GM18502 (cell line): ENCODE data around the gene ITGA8.
"Not testable (repeated sequence)": the region's sequence is repeated elsewhere in the genome, so short reads cannot be mapped to it uniquely, and the experiment has no call there.

Experiments used
- ATAC-seq: cut with Tn5 transposase; IDR thresholded peaks from one replicate; pipeline ENCODE4 v1.9.1; 2021; ENCODE audit warnings: mild to moderate bottlenecking; ENCODE audit not compliant: unreplicated experiment, poor library complexity

Gene ITGA8

DNA sequence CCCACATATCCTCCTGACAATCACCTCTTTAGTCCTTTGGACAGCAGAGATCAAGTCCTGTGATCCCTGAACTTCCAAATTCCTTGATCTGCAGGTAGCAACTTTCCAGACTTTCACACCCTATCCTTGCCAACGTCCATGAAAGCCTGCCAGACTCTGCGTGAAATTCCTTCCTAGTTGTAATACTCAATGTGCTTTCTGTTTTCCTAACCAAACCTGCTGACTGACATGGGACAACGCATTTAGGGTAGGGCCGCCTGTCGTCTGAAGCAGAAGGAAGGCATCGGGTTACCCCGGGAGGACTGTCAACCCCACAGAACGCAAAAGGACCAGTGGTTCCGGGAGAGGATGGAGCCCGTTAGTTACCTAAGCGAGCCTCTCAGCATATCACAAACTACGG lies 23.9 kb downstream of the ITGA8 start:
- ATAC-seq = no peak

DNA sequence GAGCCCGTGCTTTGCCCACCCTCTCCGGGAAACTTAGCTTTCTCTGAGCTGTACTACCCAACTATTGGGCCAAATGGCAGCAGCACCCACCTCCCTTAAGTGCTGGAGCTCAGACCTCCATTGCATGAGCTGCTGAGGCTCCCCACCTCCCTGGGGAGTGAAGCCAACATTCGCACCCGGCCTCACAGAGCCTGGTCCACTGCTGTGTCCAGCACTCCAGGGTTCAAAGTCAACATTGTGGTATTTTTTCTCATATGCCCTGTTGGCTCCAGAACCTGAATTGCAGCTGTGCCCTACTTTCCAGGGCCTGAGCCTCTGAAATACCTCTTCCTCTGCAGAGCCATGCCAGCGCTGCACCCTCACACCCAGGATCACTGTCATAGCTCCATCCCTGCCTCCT lies 29.7 kb downstream of the ITGA8 start:
- ATAC-seq = no peak

DNA sequence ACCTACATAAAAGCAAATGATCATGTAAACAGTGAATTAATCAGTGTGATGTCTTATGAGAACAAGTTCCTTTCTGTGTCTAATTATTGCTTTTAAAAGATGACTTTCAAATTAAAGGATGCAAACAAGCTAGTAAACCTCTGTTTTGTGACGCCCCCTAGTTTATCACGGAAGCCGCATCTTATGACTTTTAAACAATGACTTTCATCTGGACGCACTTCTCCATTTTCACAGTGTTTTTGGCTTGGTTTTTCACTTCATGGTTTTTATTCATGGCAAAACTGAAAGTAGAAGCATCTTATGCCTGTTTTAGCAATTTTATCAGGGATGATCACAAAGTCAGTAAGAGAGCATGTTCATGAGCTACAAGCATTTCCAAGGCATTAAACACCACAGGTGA lies 35.0 kb downstream of the ITGA8 start:
- no peak for ATAC-seq

DNA sequence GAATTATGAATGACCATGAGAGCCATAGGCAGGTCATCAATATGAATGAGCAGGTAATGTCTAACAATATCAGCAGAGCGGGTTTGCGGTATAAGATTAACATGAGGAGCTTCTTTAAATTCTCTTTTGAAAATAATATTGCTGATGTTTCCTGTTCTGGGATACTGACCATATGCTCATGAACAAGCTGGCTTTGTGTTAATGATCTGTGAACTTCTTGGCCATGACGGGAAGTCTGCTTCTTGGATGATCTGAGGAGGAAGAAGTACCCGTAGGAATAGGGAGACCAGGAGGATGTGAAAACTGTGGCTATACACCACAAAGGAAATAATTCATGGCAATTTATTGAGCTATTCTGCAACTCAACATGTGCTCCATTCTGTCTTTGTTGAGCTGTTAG lies 38.6 kb downstream of the ITGA8 start:
- ATAC-seq = no peak

- ATAC-seq = no peak
Measured at GRCh38 chr10:15678851-15679250, 40.9 kb downstream of the ITGA8 start.

- ATAC-seq = no peak
Measured at GRCh38 chr10:15672469-15672868, 47.3 kb downstream of the ITGA8 start.

DNA sequence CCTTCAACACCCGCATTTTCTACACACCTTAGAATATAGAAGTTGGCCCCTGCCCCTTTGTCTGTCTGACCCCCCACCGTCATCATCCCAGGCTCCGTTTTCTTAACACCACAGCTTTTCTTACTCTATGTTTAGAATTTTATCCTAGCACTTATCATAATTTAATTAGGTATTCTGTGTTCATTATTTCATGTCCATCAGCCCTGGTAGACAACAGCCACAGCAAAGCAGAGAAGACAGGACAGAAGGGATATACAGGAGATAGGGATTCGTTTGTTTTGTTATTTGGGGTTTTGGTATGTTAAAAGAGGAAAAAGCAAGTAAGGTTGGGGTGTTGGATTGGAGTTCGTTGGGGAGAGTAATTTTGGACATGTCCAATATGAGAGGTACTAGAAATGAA lies 48.8 kb downstream of the ITGA8 start:
- ATAC-seq = no peak

GRCh38 chr10:15661574-15661973 lies 58.1 kb downstream of the ITGA8 start:
- no peak for ATAC-seq

- ATAC-seq = no peak
Measured at GRCh38 chr10:15660990-15661389, 58.7 kb downstream of the ITGA8 start.

DNA sequence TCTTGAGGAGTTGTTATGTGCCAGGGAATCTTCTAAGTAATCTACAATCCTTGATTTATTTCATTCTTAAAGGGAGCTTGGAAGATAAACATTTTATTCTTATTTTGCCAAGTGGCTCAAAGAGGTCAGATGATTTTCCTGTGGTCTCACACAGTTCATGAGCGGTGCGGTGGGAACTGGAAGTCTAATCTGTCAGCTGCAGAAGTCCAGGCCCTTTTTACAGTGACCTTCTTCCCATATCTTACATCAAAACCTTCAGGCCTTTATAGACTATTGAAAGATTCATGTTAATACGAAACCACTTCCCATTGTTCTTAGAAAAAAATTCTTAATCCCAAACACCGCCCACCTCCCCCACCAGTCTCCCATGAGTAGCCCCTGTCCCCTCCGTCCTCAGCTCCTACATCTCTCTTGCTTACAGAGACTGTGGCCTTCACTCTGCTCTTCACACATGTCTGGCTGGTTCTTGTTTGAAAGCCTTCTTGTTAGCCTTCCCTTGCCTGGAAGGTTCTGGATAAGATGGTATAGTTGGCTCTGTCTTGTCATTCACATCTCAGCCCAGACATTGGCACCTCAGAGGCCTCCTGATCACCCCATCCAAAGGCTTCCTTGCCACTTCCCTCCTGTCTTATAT lies 61.5 kb downstream of the ITGA8 start:
- ATAC-seq = no peak

- ATAC-seq = no peak
Measured at GRCh38 chr10:15652757-15653156, 67.0 kb downstream of the ITGA8 start.

- ATAC-seq = no peak
Measured at GRCh38 chr10:15652117-15652516, 67.6 kb downstream of the ITGA8 start.

DNA sequence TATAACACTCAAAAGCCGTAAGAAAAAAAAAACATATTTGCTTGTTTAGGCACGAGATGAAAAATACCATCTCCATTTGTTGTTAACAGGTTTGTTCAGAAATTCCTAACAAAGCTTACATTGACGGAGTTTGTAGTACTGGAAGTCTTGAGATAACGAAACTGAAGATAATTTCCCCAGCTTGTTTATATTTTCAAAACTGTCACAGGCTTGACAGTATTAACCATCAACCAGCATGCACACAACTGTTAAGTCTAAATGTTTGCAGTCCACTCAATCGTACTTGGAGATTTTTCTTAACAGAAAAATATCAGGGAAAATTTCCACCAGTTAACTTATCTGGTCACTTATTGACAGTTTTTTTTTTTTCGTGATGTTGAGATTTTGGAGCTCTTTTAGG lies 68.5 kb downstream of the ITGA8 start:
- no peak for ATAC-seq

DNA sequence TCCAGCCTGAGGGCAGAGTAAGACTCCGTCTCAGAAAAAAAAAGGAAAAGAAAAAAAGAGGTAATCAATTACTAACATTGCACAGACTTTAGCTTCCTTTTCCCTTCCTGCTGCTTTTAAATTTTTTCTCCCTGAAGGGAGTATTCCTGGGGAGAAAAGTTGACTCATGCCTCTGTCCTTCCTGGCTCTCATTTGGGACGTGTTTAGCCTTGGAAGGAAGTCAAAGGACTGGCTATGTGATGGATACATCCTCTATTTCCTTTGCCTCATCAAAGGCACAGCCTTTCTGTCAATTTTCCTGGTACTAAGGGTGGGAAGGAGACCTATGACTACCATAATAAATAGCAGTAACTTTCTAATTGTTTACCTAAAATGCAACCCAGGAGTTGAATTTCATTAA lies 77.6 kb downstream of the ITGA8 start:
- no peak for ATAC-seq

DNA sequence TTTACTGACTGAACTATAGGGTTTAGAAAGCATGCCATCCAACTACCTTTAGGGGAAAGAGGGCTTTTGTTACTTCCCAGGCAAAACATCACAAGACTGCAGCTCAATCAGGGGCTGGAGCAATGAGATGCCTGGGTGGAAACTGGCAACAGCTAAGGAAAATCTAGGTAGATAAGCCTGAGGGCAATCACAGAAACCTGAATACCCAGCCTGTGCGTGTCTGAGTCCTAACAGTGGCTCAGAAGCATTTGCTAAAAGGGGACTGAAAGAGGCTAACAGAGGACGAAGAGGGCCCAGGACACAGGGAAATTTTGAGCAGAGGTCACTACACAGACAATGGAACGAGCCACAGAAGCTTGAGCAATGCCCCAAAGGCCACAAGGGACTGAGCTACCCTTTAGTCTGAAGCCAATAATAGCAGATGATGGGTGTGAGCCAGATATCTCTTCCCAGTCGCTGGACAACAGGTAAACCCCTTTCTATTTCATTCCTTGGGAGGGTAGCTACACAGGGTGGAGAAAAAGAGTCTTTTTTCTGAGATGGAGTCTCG lies 79.1 kb downstream of the ITGA8 start:
- no peak for ATAC-seq

GRCh38 chr10:15636446-15636845 lies 83.3 kb downstream of the ITGA8 start:
- no peak for ATAC-seq

- ATAC-seq = no peak
Measured at GRCh38 chr10:15632456-15633091, 87.1 kb downstream of the ITGA8 start.

- not testable (repeated sequence) for ATAC-seq
Measured at GRCh38 chr10:15631205-15631604, 88.5 kb downstream of the ITGA8 start.

GRCh38 chr10:15630353-15630752 lies 89.4 kb downstream of the ITGA8 start:
- no peak for ATAC-seq

DNA sequence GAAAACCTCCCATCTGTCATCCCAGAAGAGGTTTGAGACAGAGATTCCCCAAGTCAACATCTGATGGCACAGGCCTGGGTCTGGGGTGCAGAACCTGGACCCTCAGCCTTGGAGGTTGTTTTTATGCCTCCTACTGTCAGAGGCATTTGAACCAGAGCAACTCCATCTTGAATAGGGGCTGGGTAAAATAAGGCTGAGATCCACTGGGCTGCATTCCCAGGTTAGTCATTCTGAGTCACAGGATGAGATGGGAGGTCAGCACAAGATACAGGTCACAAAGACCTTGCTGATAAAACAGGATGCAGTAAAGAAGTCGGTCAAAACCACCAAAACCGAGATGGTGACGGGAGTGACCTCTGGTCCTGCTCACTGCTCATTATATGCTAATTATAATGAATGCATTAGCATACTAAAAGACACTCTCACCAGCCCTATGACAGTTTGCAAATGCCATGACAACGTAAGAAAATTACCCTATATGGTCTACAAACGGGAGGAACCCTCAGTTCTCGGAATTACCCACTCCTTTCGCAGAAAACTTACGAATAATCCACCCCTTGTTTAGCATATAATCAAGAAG lies 92.0 kb downstream of the ITGA8 start:
- no peak for ATAC-seq

GRCh38 chr10:15626937-15627336 lies 92.8 kb downstream of the ITGA8 start:
- ATAC-seq = no peak

GRCh38 chr10:15625261-15625660 lies 94.5 kb downstream of the ITGA8 start:
- no peak for ATAC-seq
